ENCODE measurements around the gene CNDP1.
"Not testable (repeated sequence)": the region's sequence is repeated elsewhere in the genome, so short reads cannot be mapped to it uniquely, and the experiment has no call there.

Gene CNDP1, protein sequence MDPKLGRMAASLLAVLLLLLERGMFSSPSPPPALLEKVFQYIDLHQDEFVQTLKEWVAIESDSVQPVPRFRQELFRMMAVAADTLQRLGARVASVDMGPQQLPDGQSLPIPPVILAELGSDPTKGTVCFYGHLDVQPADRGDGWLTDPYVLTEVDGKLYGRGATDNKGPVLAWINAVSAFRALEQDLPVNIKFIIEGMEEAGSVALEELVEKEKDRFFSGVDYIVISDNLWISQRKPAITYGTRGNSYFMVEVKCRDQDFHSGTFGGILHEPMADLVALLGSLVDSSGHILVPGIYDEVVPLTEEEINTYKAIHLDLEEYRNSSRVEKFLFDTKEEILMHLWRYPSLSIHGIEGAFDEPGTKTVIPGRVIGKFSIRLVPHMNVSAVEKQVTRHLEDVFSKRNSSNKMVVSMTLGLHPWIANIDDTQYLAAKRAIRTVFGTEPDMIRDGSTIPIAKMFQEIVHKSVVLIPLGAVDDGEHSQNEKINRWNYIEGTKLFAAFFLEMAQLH

DNA sequence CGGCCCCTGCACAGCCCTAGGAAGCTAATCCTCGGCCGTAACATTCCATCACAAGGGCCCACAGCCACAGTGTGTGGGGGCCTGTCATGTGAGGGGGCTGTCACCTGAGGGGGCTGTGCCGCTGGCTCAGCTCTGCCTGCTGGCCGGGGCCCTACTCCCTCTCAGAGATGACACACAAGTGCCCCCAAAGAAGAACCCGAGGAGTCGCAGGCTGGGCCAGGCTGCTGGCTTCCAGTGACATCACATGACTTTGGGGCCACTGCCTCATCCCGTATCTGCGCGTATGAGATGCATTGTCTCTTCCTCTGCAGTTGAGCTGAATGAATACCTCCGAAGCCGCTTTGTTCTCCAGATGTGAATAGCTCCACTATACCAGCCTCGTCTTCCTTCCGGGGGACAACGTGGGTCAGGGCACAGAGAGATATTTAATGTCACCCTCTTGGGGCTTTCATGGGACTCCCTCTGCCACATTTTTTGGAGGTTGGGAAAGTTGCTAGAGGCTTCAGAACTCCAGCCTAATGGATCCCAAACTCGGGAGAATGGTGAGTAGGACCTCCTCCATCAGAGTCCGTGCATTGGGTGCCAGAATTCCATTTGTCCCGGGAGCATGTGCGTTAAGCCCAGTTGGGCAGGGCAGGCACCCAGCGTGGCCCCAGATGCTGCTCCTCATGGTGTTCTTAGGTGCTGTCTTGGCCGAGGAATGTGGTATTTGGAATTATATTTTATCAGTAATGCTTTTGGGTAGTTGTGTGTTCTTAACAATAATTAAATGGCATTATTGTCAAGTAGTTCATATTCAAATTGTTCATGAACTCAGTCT, at the start of gene CNDP1:
Gene CNDP1 (plus strand): TSS at position 351 of the 820 bp plus-strand sequence. CDS start 168 bp downstream, at position 519.
- DNase-seq: no peak

DNA sequence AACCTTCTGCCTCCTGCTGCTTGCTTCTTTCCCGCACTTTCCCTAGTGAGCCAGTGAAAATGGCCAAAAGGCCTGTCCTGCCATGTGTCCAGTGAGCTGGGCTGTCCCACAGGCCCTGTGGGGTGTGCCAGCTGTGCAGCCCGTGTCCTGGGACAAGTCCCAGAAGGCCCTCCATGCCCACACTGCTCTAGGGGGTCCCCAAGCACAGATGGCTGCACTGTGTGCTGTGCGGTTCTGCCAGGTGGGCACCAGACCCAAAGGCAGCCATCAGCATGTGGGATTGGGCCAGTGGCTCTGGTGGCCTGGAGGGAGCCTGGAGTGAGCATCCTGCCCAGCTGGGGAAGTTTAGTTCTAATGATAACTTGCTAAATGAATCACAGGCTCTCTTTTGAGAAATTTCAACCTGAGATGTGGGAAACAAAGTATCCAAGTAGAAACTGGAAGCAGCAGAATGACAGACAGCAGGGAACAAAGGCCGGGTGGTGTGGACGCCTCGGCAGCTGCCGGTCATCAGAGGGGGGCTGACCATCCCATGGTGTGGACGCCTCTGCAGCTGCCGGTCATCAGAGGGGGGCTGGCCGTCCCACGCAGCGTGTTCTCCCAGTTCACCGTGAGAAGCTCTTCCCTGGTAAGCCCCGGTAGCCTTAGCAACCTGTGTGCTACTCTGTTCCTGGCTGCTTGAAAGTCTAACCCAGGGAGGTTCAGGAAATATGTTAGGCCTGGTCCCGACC, 48.0 kb upstream of the CNDP1 start:
- DNase-seq: no peak

DNA sequence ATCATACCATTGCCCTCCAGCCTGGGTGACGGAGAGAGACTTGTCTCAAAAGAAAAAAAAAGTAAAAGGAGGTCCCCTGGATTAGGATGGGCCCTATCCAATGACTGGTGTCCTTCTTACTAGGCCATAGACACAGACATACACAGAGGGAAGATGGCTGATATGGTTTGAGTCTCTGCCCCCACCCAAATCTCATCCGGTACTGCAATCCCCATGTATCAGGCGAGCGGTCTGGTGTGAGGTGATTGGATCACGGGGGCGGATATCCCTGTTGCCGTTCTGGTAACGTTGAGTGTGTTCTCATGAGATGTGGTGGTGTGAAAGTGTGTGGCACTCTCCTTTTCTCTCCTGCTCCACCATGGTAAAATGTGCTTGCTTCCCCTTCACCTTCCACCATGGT, 45.9 kb upstream of the CNDP1 start:
- DNase-seq: no peak

DNA sequence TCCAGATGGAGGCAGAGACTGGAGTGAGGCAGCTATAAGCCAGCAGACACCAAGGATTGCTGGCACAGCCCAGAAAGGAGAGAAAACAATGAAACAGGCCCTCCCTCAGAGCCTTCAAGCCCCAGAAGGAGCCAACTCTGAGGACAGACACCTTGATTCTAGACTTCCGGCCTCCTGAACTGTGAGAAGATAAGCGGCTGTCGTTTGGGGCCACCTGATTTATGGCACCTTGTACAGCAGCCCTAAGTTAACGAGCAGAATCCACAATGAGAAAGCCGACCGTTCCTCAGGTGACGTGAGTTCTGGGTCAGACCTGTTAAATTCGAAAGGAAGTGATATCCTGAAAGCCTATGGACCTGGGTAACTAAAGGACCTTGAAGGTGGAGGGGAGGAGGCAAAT, 45.4 kb upstream of the CNDP1 start:
- no peak for DNase-seq

DNA sequence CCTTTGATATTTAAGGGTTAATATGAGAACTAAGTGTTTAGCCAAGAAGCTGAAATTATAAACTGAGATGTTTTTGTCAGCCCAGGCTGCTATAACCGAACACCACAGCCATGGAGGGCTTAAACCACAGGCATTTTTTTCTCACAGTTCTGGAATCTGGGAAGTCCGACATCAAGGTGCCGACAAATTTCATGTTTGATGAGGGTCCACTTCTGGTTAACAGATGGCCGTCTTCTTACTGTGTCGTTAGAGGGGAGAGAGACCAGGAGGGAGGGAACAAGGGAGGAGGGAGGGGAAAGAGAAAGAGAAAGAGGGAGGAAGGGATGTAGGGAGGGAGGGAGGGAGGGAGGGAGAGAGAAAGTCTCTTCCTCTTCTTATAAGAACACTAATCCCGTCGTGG, 44.6 kb upstream of the CNDP1 start:
- DNase-seq: no peak

DNA sequence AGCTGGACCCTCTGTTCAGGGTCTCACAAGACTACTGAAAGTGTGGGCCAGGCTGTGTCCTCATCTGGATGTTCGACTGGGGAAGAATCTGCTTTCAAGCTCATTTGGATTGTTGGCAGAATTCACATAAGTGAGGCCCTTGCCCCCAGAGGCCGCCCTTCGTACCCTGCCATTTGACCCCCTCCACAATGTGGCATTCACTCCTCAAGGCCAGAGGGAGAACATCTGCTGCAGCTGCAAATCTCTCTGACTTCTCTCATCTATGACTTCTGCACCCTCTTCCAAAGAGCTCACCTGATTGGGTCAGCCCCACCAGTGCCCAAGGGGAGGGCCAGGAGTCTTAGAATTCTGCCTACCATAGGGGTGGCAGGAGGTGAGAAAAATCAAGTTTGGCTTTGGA, 42.0 kb upstream of the CNDP1 start:
- no peak for DNase-seq

DNA sequence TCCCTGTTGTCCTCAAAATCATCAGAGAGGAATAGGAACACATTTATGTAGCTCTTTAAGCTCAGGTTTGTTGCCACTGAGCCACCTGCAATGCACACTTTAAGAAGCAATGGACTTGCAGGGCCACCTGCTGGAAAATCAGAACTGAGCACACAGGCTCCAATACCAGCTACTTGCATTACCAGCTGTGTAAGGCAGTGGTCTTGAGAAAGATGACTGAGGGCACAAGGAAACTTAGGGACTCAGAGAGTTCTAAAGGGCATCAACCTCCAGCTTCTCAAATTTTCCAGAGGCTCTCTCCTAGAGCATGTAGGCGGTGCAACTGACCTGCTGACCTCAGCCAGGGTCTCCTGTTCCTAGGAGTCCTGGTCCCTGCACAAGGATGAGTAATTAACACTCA, 40.6 kb upstream of the CNDP1 start:
- DNase-seq: peak; percentile 49 to 58

DNA sequence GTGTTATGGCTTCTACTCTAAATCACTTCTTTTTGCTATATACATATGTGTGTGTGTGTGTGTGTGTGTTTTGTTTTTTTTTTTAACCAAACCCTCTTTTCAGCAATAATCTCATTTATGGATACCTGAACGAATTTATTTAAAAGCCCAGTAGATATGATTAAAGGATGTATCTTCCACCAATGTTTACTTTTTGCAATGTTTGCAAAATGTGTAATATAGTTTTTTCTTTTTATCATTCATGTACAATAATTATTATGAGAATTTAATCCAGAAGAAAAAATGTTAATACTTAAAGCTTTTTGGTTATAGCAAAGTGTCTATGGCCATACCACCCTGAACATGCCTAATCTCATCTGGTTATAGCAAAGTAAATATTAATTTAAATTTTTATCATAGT, 39.8 kb upstream of the CNDP1 start:
- DNase-seq: no peak

DNA sequence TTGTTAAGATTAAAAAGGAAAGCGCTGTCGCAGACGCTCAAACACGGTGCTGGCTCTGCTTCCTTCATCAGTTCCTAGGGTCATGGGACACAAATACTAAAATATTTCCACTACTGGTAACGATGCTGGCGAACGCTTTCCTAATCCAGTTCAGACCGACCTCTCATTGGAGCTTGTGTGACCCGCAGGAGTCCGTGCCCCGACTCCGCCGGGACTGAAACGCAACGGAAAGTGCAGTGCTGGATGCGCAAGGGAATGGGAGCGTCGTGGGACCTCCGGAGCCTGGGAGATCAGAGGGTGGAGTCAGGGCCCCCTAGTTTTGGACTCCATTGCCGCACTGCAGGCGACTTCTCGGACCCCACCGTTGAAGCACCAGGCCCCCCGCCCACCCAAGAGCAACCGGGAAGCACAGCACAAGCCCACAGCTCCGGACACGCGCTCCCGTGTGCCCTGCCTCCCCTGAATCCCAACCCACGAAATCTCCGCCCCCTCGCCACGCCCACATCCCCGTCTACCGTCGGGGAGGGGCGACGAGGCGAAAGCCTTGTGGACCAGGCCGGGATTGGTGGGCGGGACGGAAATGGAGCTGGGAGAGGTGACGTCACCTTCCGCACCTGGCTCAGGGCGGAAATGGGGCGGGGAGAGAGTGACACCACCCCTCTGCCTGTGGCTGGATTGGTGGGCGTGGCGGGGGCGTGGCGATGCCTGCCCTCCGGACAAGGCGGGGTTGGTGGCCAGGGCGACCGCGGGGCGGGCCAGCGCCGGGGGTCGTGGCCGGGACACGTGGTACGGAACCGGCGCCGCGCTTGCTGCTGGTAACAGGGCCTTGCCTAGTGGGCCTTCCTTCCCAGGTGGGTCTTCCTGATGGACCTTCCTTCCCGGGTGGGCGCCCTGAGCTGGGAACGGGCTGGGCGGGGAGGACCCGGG, 38.5 kb upstream of the CNDP1 start, which contains the start of gene CNDP2:
Gene CNDP2 (plus strand): TSS at position 783 of the 927 bp plus-strand sequence. CDS start 3,611 bp downstream, outside the sequence.
- peak; percentile 98 for DNase-seq

DNA sequence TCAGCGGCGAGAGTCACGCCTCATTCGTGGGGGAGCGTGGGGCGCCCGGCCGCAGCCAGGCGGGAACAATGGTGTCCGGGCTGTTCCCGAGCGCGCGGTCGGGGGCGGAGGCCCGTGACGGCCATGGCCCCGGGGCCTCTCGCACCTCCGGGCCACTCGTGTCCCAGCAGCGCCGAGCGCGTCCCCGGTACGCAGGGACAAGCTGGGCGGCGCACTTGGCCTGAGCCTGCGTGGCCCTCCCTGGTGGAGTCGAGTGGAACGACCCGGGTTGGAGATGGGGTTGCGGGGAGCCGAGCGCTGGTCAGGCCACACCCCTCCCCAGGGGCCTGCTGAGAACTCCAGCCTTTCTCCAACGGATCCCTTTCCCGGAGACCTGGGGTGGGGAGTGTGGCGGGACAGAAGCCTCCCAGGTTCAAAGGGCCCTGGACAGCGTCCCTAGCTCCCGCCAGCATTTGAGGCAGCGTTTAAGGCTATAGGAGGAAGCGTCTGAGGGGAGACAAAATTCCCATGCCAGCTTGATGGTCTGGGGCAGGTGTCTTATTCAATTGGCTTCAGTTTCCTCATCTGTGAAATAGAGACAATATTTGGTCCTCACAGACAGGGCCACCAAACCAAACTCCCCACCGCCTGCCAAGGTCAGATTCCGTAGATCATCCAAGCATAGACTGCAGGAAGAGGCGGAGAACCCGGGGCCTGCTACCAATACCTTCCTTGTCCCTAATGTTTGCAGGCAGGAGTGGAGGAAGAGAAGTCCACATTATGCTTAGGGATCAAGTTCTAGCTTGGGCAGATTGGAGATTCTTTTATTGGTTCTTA, 37.6 kb upstream of the CNDP1 start:
- DNase-seq: peak; percentile 14 to 19

DNA sequence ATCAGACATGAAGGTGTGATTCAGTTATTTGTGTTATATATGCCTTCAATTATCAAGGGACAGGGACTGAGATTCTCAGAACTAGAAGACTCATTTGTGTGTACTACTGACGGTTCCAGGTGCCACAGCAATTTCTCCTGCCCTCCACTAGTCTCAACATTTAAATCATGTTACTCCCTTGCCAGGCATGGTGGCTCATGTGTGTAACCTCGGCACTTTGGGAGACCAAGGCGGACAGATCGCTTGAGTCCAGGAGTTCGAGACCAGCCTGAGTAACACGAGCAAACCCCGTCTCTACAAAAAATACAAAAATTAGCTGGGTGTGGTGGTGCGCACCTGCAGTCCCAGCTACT, 37.0 kb upstream of the CNDP1 start:
- no peak for DNase-seq

DNA sequence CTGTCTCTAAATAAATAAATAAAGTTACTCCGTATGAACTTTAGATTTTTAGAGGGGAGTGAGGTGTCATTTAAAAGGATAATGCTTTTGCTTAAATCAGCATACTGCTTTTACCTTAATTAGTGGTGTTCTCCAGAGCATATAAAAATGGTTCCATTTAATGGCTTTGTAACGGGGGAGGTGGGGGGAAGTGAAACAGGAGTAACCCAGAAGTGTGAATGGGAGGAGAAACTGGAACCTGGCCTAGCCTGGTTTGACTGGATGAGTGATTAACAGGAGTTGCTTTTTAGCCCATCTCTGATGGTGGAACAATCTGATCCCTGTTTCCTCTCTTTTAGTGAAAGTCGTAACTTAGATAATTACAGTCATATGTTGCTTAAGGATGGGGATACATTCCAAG, 36.5 kb upstream of the CNDP1 start:
- no peak for DNase-seq

DNA sequence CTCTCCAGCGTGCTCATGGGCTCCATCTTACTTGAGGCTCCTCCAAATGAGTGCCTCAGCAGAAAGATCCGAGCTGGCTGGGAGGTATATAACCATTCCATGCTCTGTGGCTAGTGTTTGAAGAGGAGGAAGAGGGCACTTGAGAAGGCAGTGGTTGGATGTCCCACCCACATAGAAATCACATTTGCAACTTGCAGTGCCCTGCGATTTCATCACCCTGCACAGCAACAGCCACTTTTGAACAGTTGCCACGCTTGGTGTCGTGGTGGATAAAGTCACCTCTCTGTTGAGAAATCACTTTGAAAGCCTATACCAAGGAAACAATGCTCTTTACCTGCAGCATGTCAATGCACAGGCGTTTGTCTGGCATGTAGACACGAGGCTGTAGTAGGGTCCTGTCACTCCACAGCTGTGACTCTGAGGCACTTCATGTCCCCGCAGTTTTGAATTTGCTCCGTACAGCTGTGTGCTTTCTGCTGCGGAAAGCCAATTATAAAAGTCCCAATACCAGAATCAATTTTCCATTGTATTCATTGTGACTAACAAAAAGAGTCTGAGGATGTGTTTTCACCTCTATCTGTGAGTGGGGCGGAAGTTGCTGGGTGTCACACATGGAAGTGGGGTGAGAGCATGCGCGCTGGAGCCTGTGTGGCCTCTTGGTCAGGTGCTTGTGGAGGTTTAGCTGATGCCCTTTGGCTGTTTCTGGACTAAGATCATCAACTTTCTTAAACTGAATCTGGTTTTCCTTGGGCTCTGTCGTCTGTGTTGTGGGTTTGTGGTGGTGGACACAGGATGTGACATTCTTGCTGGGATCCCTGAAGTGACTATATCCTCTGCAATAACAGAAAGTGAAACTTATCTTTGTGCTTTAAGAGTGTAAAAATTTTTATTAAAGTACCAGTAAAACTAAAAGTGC, 35.3 kb upstream of the CNDP1 start:
- peak; percentile 73 to 75 for DNase-seq

DNA sequence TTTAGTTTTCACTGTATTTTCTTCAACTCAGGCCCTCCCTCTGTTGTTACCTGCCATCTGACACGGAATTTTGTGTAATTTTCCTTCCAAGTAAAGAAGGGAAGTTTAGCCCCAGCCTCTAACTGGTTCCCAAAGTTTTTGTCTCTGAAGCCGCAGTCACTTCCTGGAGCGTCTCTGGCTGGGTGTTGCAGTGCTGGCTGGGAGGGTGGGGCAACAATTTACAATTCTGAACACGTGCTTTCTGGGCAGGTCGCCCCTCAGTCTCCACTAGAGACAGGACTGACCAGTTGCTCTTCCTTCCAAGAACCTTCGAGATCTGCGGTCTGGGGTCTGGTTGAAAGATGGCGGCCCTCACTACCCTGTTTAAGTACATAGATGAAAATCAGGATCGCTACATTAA, 34.7 kb upstream of the CNDP1 start:
- DNase-seq: peak; percentile 30 to 34

DNA sequence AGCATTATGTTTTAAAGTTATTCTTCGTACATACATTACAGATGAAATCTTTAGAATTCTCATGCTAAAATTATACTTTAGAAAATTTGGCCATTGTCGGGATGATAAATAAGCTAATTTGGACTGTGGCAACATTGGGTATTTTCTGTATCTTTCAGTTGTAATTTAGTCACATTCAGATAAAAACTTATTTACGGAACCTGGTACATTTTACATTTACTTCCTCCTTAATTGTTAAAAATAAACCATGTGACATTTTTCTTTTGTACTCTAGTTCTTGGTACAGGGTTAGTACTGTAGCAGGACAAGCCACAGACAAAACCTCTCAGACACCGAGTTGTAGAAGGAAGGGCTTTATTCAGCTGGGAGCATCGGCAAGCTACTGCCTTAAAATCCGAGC, 33.9 kb upstream of the CNDP1 start:
- no peak for DNase-seq

DNA sequence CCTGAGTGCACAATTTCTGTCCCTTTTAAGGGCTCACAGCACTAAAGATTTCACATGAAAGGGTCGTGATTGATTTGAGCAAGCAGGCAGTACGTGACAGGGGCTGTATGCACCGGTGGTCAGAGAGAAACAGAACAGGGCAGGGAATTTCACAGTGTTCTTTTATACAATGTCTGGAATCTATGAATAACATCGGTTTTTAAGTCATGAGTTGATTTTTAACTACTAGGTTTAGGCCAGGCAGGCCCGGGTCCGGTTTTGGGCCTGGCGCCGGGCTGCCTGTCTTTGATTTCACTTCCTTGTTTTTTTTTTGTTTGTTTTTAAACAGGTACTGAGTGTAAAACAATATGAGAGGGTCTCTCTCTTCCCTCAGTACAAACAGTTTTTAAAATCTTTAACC, 33.5 kb upstream of the CNDP1 start:
- DNase-seq: not testable (repeated sequence)

DNA sequence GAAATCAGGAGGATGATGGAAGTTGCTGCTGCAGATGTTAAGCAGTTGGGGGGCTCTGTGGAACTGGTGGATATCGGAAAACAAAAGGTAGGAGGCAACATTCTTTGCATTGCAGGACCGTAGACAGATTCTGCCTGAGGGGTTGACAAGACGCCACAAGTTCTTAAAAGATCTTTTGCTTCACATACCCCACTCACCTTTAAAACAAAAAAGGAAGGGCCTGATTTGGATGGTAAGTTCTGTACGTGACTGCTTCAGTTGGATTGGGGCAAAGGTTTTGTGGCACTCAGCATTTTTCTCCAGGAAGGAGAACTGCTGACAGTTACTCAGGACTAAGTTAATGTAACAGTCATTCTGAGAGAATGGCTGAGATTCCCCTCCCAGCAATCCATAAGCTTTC, 32.9 kb upstream of the CNDP1 start:
- no peak for DNase-seq

DNA sequence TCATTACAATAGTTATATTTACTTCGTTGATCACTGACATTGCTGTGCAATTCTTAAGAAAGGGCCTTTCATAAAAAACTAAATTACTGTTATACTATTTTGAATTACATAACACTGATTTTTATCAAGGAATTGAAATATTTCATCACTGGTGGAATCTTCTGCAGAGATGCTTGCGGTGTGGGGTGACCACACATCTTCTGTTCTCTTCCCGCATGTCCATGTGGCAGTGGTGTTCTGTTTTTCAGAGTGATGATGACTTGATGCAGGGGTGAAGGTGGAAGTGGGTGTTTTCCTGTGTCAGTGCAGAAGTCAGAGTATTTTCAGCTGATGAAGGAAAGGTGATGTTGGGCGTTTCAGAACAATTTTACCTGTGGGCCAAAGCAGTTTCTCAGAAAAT, 31.2 kb upstream of the CNDP1 start:
- no peak for DNase-seq

DNA sequence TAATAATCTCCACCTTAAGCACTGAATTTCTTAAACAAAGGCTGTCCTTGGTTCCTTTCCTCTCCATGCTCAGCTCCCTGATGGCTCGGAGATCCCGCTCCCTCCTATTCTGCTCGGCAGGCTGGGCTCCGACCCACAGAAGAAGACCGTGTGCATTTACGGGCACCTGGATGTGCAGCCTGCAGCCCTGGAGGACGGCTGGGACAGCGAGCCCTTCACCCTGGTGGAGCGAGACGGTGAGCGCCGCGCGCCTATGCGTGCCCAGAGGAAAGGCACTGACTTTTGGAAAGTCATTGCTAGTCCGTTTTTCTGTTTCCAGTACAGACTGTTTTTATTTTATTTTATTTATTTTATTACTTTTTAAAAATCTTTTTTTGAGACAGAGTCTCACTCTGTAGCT, 28.5 kb upstream of the CNDP1 start:
- no peak for DNase-seq

DNA sequence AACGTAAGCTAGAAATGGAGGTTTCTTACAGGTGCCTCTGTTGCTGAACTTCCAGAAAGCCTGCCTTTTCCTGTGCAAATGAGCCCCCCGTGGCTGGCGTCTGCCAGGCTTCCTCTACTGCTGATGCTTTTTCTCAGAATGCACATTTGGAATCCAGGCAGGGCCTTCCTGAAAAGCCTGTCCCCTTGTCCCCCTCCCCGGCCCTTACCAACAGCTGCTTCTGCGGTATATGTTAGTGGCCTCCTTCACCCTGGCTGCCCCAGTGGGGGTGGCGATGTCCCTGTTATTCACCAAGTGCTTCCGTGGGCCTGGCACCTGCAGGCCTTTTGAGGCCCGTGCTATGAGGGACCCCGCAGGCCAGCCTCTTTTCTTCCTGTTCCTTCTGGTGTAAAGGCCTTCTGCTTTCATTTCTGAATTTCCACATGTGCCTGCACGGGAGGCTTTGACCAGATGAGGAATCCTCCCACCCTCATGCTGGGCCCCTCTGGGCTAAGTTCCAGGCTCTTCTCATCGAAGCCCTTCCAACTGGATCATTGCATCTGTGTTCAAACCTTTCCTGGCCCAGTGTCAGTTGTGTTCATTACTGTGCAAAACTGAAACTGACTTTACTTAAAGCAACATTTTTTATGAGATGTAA, 27.7 kb upstream of the CNDP1 start:
- DNase-seq: no peak

Data from activated CD4-positive, alpha-beta T cell treated with anti-CD3 and anti-CD28 coated beads, Interleukin-2, amount 50 U/mL, for 4 hours (primary cell).